ENCODE results near the gene CYB5R4.

DNA sequence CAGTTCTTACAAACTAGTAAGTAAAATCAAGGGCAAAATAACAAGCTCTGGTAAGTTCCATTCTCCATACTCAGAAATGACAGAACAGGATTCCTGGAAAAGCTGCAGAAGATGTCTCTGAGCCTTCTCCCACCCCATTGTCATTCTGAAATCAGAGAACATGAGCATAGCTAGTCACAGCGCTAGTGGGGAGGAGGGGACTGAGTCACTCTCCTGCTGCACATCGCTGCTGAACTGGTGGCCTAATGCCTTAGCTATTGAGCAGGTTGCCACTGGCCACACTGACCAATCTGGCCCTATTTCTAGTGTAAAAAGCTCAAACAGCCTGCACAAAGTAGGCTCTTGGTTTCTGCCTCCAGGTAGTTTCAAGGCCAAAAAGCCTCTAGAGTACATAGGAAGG is 32.4 kb upstream of the CYB5R4 start:
- no peak for TF ChIP-seq POLR2A (IDR thresholded peaks at IDR 0.05; ENCODE audit: low read length)
- no peak for TF ChIP-seq BHLHE40 (IDR thresholded peaks at IDR 0.05; ENCODE audit: low read depth, low read length)
- no peak for TF ChIP-seq CEBPB (IDR thresholded peaks at IDR 0.05)
- TF ChIP-seq, protein P1, sequence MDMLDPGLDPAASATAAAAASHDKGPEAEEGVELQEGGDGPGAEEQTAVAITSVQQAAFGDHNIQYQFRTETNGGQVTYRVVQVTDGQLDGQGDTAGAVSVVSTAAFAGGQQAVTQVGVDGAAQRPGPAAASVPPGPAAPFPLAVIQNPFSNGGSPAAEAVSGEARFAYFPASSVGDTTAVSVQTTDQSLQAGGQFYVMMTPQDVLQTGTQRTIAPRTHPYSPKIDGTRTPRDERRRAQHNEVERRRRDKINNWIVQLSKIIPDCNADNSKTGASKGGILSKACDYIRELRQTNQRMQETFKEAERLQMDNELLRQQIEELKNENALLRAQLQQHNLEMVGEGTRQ (IDR thresholded peaks at IDR 0.05), result no peak
- TF ChIP-seq, protein P2, sequence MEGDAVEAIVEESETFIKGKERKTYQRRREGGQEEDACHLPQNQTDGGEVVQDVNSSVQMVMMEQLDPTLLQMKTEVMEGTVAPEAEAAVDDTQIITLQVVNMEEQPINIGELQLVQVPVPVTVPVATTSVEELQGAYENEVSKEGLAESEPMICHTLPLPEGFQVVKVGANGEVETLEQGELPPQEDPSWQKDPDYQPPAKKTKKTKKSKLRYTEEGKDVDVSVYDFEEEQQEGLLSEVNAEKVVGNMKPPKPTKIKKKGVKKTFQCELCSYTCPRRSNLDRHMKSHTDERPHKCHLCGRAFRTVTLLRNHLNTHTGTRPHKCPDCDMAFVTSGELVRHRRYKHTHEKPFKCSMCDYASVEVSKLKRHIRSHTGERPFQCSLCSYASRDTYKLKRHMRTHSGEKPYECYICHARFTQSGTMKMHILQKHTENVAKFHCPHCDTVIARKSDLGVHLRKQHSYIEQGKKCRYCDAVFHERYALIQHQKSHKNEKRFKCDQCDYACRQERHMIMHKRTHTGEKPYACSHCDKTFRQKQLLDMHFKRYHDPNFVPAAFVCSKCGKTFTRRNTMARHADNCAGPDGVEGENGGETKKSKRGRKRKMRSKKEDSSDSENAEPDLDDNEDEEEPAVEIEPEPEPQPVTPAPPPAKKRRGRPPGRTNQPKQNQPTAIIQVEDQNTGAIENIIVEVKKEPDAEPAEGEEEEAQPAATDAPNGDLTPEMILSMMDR (IDR thresholded peaks at IDR 0.05), result no peak
- no peak for TF ChIP-seq EP300 (IDR thresholded peaks at IDR 0.05)
- TF ChIP-seq RFX5 (IDR thresholded peaks at IDR 0.05), result no peak
